Lower leg skin (tissue), 3 donors: ENCODE results near the gene MRFAP1L1.

Experiments used
- POLR2A ChIP-seq, 2 donors: fragments of 450-650 bp; IDR thresholded peaks; one replicate each; pipeline ENCODE4 v1.6.1; 2016 to 2017; ENCODE audit warnings: antibody characterized with exemption in 2 of 2, mild to moderate bottlenecking in 1 of 2, moderate library complexity in 1 of 2
- TF ChIP-seq, protein P1 (sequence below), 3 donors: fragments of 450-650 bp; IDR thresholded peaks; one replicate each; pipeline ENCODE4 v1.5.1; 2016; ENCODE audit warnings: antibody characterized with exemption in 3 of 3, mild to moderate bottlenecking in 3 of 3, moderate library complexity in 2 of 3

DNA sequence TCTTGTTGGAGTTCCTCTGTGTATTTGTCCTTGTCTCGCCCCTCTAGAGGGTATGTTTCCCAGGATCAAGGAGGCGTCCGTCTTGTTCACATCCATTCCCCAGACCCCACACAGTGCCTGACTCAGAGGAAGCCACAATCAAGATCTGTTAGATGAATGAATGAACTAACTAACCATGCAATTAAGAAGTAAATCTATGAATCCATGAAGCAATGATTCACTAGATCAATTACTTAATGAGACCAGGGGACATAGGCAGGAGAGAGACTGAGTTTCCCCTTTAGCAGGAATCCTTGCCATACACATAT, 18.2 kb upstream of the MRFAP1L1 start:
- TF ChIP-seq, protein P1, sequence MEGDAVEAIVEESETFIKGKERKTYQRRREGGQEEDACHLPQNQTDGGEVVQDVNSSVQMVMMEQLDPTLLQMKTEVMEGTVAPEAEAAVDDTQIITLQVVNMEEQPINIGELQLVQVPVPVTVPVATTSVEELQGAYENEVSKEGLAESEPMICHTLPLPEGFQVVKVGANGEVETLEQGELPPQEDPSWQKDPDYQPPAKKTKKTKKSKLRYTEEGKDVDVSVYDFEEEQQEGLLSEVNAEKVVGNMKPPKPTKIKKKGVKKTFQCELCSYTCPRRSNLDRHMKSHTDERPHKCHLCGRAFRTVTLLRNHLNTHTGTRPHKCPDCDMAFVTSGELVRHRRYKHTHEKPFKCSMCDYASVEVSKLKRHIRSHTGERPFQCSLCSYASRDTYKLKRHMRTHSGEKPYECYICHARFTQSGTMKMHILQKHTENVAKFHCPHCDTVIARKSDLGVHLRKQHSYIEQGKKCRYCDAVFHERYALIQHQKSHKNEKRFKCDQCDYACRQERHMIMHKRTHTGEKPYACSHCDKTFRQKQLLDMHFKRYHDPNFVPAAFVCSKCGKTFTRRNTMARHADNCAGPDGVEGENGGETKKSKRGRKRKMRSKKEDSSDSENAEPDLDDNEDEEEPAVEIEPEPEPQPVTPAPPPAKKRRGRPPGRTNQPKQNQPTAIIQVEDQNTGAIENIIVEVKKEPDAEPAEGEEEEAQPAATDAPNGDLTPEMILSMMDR (IDR thresholded peaks at IDR 0.05), result no peak
- TF ChIP-seq POLR2A (IDR thresholded peaks at IDR 0.05), result no peak
